GM21381 (cell line): ENCODE measurements around the gene CPSF3.

ENCODE experiments used
- ATAC-seq: cut with Tn5 transposase; IDR thresholded peaks from one replicate; pipeline ENCODE4 v1.9.1; 2021; ENCODE audit warnings: mild to moderate bottlenecking, moderate library complexity; ENCODE audit not compliant: unreplicated experiment

CPSF3 gene

DNA sequence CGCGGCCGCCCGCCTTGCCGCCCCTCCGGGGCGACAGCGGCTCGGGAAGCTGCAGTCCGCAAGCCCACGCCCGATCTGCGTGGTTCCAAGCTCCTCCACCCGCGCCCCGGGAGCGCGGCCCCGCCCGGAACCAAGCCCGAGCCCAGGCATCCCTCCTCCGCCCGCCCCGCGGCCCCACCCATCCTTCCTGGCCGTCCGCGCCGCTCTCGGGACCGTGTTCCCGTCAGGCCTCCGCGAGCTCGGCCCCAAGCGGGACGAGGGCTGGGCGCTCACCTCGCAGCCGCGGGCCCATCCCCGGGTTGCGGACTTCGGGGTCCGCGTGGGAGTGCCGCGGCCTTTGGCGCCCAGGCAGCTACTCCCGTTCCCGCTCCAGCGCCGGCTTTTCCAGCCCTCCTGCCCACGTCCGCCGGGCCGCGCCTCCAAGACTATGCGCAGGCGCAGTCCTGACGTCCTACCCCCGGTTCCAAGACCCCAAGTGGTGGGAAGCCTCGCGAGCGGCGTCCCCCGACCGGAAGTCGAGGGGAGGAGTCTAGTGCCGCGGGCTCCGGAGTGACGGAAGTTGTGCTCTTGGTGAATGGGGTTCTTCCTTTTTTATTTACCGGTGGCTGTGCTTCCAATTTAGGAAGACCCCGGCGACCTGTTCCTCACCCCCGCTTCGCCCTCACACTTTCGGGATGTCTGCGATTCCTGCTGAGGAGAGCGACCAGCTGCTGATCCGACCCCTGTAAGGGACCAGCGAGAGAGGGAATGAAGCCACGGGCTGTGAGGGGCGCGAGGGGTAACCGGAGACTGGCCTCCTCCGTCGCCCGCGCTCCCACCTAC is at the start of gene CPSF3, which contains the start of gene ITGB1BP1:
CPSF3 (plus strand) TSS at position 555 of the 822 bp plus-strand sequence; CDS start at position 675, 120 bp downstream.
ITGB1BP1 (minus strand) TSS at position 429 of the 822 bp plus-strand sequence. CDS start 4,831 bp downstream, outside the sequence.
- peak; percentile 70 for ATAC-seq

DNA sequence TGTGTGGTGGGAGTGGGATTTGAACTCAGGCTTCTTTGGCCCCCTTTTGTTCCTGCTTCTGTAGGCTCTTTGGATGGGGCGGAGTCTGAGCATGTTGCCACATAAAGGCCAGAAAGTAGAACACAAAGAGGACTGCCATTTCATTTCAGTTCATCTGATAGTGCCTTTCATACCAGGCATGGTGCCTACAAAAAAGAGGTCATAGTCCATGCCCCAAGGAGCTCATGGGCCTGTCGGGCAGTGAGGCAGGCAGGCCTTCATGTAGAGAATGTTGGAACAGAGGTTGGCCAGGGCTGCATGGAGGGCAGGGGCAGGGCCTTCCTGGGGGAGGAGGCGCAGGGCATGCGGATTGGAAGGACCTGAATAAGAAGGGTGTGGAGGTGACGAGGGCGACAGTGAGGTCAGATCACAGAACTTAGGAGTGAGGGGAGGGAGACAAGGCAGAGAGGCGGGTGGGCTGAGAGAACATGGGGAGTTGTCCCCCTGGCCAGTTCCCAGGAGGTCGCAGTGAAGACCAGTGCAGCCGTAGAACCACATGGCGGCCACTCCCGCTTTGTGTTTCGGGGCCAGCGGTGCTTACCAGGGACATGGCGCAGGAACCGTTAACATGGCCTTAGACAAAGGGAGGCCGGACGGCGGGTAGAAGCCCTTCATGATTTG is 49.3 kb upstream of the CPSF3 start:
- no peak for ATAC-seq

DNA sequence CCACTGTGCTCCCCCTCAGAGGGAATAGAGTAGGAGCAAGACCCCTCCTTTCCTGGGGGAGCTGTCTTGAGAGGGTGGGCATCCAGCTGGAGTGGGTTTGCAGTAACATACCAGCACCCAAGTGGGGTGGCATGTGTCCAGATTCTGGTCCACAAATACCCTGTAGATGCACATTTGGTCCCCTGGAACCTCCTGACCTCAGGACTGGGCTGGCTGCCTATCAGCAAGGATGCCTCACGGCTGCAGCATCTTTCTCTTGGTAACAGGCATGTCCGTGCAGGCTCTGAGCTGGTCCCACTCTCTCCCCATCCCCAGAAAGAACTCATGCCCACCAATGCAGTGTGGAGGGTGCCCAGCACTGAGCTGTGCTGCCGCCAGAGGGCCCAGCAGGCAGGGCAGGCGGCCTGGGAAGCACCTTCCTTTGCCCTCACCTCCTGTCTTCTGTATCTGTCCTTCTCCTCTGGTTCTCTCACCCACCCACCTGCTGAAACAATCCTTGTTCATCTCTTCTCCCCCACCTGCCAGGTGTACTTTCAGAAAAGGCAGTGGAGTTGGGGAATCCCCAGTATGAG is 47.5 kb upstream of the CPSF3 start:
- no peak for ATAC-seq

DNA sequence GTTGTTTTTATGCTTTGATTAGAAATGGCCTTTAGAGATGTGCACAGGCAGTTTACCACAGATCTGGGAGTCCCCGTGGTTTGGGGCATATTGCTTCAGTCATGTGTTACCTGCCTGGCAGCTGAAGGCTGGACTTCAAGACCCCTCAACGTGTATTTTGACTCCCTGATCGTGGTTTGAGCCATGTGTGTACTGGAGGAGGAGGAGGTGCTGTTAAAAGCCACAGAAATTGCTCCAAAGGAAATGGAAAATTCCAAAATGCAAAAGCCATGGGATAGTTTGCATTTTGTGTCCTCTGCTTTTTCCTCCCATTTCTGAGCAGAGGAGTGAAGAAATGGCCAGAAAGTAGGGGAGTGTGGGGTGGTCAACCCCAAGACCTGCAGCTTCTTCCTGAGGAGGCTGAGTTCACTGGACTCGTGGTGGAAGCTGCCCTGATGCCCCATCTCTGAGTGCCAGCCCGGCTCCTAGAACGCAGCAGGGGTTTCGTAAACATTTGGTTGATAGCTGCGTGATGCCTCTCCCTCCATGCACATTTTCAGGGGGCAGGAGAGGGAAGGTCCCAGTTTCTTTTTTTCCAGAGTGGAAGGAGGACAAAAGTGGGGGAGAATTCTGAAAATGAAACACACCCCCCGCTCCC is 45.9 kb upstream of the CPSF3 start:
- ATAC-seq, result no peak

DNA sequence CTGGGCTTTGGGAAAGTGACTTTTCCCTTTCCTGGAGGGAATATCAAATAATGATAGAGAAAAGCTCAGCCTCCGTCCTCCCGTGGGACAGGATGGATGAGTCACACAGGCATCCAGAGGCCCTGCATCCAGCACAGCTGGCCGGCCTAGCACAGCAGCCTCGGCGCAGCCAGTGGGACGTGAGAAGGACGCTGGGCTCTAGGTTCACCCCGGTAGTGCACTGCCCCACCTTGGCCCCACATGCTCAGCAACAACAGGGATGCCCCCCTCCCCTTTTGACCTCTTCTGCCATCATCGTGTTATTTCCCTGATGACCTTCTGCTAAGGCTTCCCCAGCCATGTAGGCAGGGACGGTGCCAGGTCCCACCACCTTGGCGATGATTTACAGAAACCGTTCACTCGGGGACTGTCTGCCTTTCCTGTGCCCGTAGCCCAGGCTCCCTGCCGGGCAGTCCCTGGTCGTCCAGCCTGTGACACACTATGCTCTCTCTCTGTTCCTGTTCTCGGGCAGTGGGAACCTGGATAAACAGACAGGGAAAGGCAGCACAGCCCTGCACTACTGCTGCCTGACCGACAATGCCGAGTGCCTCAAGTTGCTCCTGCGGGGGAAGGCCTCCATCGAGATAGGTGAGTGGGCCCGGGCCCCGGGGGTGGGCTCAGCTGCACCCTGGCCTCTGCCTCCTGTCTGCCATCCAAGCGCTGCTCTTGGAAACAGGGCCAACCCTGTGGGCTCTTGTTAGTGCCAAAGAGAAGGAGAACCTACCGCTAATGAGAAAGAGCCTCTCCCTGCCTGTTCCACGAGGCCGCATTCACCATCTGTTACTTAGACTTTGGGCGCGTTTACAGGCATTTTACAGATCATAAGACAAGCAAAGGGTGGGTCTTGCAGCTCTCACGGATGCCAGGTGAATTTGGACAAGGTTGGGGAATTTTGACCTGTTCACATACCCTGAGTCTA is 44.7 kb upstream of the CPSF3 start:
- ATAC-seq, result no peak

DNA sequence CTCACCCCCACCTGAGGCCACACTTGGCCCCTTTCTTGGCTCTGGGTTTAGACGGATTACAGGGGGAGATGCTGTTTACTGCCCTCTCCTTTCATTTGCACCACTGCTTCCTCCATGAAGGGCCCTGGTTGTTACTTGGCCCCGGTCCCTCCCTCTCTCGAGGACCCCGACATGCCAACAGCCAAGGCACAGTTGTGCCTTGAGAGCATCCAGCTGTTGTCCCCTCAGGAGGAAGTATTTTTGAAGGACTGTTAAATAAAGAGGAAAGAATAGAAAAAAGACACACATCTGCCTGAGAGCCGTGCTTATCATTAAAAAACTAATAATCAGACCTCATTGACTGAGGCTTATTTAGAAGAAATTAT is 44.1 kb upstream of the CPSF3 start:
- no peak for ATAC-seq

DNA sequence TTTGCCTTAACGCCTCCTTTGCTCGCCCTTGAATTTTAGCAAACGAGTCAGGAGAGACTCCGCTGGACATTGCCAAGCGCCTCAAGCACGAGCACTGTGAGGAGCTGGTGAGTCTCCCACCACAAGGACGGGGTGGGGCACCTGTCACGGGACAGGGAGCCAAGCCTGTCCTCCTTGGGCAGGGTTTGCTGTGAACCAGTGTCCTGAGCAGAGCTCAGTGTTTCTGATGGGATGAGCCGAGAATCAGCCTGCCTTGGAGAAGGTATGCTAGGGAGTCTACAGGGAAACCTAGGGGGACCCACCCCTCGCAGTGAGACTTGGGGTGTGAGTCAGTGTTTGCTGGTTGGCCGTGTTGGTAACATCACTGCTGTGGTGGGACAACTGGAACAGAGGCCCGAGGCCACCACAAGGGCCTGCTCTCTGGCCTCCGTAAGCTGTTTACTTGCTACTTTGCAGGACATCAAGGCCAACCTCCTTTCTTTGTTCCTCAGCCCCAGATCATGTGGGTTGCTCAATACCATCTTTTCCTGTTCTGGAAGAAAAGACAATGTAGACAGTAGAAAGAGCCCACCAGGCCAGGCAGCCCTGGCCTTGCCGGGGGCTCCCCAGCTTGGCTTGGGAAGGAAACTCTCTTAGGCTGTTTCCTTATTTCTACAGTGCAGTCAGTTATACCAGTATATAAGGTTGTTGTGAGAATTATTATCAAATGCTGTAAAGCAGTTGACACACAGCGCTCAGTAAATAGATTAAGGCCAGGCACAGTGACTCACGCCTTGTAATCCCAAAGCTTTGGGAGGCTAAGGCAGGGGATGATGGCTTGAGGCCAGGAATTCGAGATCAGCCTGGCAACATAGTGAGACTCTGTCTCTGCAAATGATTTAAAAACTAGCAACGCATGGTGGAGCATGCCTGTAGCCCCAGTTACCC is 42.5 kb upstream of the CPSF3 start:
- ATAC-seq, result no peak

DNA sequence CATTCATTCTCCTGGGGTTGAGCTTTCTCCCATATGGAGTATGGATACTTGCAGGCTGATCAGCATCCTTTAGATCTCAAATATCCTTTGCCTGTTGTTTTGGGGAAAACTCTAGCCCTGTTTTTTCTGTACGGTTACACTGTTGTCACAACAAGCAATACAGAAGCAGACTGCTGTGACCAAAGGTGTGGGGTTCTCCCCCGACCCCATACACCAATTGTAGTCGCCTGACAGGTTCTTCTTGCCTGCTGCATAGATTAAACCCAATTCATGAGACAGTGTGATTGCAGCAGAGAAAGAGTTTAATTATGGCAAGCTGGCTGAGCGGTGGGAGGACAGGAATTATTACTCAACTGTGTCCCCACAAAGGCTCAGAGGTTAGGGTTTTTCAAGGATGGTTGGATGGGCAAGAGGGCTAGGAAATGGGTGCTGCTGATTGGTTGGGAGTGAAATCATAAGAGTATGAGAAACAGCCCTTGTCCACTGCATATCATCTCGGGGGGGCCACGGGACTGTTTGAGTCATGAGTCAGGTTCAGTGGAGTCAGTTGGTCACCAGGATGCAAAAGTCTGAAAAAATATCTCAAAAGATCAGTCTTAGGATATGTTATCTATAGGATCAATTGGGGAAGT is 40.7 kb upstream of the CPSF3 start:
- no peak for ATAC-seq

DNA sequence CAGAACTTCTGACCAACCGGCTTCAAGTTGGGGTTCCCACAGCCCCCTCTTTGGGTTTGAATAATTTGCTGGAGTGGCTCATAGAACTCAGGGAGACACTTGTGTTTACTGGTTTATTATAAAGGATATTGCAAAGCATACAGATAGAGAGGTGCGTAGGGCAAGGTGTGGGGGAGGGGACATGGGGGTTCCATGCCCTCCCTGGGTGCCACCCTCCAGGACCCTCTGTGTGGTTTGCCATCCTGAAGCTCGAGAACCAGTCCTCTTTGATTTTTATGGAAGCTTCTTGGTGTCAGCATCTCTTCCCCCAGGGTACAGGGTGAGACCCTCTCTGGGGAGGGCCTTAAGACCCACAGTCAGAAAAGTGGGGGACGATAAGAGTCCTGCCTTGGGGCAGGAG is 38.9 kb upstream of the CPSF3 start:
- ATAC-seq, result no peak

DNA sequence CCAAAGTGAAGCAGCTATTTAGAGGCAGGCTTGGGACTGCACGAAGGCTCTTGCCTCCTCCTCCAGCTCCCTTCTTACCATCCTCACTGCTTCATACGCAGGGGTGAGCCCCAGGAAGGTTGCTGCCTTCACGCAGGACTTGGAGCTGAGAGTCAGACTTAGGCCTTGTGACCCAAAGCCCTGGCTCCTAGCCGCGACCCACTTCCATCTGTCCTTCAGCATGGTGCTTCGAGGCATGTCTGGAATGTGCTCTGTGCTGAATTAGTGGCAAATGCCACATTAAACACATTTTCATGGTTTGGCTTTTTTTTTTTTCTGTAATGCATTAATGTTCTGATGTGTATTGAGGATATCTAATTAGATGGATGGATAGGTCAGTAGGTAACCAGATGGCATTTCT is 37.6 kb upstream of the CPSF3 start:
- no peak for ATAC-seq

DNA sequence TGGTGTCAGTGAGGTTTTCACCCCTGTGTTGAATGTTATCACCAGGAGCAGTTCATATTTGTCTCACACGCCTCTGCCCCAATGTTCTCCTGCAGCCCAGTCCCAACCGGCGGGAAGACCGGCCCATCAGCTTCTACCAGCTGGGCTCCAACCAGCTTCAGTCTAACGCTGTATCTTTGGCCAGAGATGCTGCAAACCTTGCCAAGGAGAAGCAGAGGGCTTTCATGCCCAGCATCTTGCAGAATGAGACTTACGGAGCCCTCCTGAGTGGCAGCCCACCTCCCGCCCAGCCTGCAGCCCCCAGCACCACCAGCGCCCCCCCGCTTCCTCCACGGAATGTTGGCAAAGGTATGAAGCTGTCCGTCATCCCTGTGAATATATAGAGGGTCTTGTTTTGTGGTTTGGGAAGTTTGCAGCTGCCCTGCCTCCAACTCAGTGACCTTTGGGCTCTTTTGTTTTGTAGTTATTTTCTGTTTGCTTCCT is 35.2 kb upstream of the CPSF3 start:
- no peak for ATAC-seq

DNA sequence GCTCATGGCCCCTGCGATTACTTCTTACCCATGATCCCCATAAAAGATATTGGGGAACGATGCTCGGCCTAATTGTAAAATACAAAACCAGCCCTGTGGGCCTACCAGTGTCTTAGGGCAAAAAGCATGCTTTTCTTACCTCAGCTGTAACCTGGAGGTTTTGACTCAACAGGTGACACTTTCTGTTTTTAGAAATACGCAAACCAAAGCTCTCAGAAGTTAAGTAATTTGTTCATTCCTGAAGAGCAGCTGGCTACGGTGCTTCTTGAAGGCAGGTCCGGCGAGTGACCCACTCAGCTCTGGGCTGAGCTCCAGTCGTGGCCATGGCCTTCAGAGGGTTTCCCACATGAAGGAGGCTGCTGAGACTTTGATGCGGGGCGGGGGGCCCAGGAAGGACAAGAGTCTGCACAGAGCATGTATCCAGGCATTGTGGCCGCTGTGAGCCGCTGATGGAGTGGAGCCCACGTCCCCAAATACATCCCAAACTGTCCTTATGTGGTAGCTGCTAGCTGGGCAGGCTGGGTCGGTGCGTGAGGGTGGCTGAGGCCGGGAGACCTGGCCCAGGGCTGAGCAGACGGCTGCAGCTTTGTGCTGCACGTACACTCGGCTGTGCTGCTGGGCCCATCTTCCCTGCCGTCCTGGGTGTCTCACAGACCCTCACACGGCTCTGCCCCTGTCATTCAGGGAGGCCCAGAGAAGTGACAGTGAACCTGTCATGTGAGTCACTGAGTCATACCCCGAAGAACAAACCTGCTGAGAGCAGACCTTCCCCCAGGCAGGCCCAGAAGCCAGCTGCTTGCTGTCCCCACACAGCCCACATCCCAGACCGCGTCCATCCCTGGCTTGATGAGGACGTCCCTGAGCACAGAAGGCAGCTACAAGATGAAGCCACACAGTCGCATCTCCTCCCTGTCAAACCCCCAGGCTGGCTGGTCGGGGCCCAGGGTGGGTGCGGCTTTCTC is 34.2 kb upstream of the CPSF3 start:
- ATAC-seq, result no peak

DNA sequence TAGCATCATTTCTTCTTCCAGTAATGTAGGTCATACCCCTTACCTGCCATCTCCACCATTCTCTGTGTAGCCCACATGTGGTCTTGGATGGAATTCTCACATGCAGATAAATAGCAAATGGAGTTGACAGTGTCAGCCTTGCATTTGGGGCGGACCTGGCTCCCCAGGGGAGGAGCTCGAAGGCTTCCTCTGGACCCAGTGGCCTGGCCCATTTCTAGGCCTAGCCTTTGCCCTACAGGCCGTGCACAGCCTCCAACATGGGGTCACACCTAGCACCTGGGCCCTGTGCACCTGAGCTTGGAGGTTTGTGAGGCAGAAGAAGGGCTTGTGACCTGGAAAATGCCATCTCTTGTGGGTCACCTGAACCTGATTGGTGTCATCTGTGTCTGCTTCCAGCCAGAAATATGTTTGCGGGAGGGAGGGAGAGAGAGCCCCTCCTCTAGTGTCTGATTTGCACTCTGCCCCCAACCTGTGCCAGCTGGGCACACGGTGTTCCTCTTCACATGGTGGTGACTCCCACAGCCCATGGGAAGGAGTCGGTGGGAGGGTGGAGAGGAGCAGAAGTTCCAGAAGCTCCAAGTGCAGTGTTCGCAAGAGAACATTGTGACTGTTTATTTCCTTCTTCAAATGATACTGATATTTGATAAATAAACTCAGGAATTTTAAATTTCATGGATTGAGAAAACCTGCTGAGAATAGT is 33.2 kb upstream of the CPSF3 start:
- no peak for ATAC-seq

DNA sequence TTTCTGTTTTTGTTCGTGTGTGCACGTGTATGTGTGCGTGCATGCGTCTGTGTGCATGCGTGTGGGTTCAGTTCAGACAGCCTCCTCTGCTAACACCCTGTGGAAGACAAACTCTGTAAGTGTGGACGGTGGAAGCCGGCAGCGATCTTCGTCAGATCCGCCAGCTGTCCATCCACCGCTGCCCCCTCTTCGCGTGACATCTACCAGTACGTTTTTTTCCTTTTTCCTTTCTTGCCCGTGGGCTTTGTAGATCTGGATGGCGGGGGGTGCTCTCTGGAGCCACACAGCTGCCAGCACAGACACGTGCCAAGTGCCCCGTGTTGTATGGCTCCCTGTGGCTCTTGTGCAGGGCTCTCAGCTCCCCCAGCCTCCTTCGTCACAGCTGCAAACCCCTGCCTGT is 32.5 kb upstream of the CPSF3 start:
- no peak for ATAC-seq

DNA sequence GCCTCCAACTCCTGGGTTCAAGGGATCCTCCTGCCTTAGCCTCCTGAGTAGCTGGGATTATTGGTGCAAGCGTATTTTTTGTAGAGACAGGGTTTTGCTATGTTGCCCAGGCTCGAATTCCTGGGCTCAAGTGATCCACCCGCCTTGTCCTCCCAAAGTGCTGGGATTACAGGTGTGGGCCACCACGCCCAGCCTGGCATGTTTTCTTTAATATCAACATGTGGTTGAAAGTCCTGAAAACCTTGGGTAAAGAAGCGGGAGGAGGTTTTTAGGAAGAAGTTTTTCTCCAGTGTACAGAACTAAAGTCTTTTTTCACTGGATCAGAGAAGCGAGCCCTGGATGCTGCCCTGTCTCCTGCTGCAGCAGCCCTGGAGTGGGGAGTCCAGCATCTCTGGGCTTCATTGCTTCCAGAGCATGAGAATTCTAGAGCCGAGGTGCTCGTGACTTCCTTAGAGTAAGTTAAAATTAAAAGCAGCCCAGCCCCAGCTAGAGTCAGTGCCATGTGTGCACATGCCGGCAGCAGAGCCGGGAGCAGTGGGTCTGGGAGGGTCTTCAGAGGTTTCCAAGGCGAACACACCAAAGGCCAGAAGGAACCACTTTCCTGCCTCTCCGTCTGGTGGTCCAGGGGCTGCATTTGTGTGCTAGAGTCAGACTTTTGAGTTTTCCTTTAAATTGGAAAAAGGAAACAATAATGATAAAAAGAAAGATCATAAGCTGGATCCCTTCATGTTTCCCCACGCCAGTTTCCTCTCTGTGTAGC is 31.3 kb upstream of the CPSF3 start:
- no peak for ATAC-seq
